Measurements from ENCODE around the gene GPC5. TPM values are rescaled to one million over a fixed set of nuclear protein-coding genes. Genes with fewer than 3 reads are reported as not detected.

Gene GPC5
- total RNA-seq, 1 experiment from 2014 or later, result 0.21 TPM

DNA sequence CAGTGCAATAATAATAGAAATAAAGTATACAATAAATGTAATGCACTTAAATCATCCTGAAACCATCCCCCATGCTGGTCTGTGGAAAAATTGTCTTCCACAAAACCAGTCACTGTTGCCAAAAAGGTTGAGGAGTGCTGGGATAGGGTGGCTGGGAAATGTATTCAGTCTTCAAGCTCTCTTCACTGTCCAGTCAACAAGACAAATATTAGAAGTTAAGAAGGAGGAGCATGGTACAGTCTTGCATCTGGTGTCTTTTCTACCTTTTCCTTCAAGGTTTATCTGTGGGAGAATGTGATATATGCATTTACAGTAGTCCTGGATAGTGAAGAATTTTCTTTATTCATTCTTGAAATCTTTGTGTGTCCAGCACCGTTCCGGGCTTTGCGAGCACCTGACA lies 203.4 kb downstream of the GPC5 start:
- ChIA-PET POLR2A (ENCODE audit: low non-redundant PET) (no interaction called here), CTCF (no interaction called here)
- H3K27ac ChIP-seq (ENCODE audit: low read depth, low read length, poor library complexity, severe bottlenecking), result no peak overlapping the region
- intact Hi-C loops (cut with micrococcal nuclease; ENCODE audit: unreplicated experiment), result no loop called here
- no peak overlapping the region for H3K4me3 ChIP-seq (ENCODE audit: low read depth, low read length, poor library complexity, severe bottlenecking)
- no peak for DNase-seq (ENCODE audit: low spot score)
- H3K4me1 ChIP-seq (ENCODE audit: insufficient read depth, low read length, poor library complexity, severe bottlenecking), result no peaks in the 10 kb centered on the region
- no peaks in the 10 kb centered on the region for H3K9me3 ChIP-seq (ENCODE audit: low read depth, low read length, poor library complexity, severe bottlenecking)
- no TSS peak for BruUV-seq (replicated peaks)
- H3K27me3 ChIP-seq (replicated peaks; ENCODE audit: insufficient read depth, low read depth, low read length, poor library complexity), result no peaks in the 10 kb centered on the region
- TF ChIP-seq, protein P1, sequence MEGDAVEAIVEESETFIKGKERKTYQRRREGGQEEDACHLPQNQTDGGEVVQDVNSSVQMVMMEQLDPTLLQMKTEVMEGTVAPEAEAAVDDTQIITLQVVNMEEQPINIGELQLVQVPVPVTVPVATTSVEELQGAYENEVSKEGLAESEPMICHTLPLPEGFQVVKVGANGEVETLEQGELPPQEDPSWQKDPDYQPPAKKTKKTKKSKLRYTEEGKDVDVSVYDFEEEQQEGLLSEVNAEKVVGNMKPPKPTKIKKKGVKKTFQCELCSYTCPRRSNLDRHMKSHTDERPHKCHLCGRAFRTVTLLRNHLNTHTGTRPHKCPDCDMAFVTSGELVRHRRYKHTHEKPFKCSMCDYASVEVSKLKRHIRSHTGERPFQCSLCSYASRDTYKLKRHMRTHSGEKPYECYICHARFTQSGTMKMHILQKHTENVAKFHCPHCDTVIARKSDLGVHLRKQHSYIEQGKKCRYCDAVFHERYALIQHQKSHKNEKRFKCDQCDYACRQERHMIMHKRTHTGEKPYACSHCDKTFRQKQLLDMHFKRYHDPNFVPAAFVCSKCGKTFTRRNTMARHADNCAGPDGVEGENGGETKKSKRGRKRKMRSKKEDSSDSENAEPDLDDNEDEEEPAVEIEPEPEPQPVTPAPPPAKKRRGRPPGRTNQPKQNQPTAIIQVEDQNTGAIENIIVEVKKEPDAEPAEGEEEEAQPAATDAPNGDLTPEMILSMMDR (conservative IDR thresholded peaks at IDR 0.05; ENCODE audit: low read depth, low read length), result no peak
- TF ChIP-seq EZH2 (IDR thresholded peaks at IDR 0.05; ENCODE audit: borderline replicate concordance, low read depth, low read length, poor library complexity, severe bottlenecking), result no peak
- no peaks in the 10 kb centered on the region for H3K36me3 ChIP-seq (ENCODE audit: insufficient read depth, low read length, poor library complexity, severe bottlenecking)

DNA sequence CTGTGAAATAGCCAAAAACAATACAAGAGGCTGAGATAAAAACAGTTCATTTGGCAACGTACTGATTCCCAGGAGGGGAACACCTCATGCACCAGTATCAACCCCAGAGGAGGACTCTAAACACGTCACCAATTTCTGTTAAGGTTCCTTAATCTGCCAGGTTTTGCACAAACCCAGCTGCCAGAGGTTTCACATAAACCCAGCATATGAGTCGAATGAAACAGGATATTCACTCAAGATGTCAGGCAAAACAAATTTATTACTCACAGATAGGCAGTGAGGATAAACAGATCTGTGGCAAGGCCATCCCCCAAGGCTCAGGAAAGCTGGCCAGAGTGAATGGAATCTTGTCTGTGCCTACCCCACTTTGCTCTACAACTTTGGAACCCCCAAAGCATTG lies 210.9 kb downstream of the GPC5 start:
- BruUV-seq (replicated peaks), result no TSS peak
- Histone ChIP-seq H3K4me3 (ENCODE audit: low read depth, low read length, poor library complexity, severe bottlenecking) (no peak overlapping the region), H3K27ac (ENCODE audit: low read depth, low read length, poor library complexity, severe bottlenecking) (no peak overlapping the region), H3K4me1 (ENCODE audit: insufficient read depth, low read length, poor library complexity, severe bottlenecking) (no peaks in the 10 kb centered on the region), H3K36me3 (ENCODE audit: insufficient read depth, low read length, poor library complexity, severe bottlenecking) (no peaks in the 10 kb centered on the region), H3K9me3 (ENCODE audit: low read depth, low read length, poor library complexity, severe bottlenecking) (no peaks in the 10 kb centered on the region), H3K27me3 (replicated peaks; ENCODE audit: insufficient read depth, low read depth, low read length, poor library complexity) (no peaks in the 10 kb centered on the region)
- DNase-seq (ENCODE audit: low spot score), result no peak
- TF ChIP-seq, protein P1 (conservative IDR thresholded peaks at IDR 0.05; ENCODE audit: low read depth, low read length), result no peak
- no peak for TF ChIP-seq EZH2 (IDR thresholded peaks at IDR 0.05; ENCODE audit: borderline replicate concordance, low read depth, low read length, poor library complexity, severe bottlenecking)
- POLR2A ChIA-PET (ENCODE audit: low non-redundant PET), result no interaction called here
- CTCF ChIA-PET, result no interaction called here
- intact Hi-C loops (cut with micrococcal nuclease; ENCODE audit: unreplicated experiment), result no loop called here

DNA sequence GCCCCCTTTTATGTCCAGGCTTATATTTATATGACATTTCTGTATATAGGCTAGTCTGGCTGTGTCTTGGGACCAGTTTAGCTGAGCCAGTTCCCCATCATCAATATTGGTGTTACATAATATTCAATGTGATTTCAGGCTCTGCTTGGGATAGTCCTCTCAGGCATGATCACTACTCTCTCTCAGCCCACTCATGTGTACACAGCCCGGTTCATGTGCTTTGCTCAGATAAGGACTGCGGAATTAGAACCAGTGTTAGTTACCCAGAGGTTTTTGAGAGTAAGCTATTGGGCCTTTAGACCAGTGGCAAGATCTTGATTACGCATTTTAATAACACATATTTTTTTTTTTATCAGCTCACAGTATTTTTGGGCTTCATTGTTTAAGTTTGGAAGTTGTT lies 219.9 kb downstream of the GPC5 start:
- POLR2A ChIA-PET (ENCODE audit: low non-redundant PET), result no interaction called here
- Histone ChIP-seq H3K4me3 (ENCODE audit: low read depth, low read length, poor library complexity, severe bottlenecking) (no peak overlapping the region), H3K36me3 (ENCODE audit: insufficient read depth, low read length, poor library complexity, severe bottlenecking) (no peaks in the 10 kb centered on the region), H3K27ac (ENCODE audit: low read depth, low read length, poor library complexity, severe bottlenecking) (no peak overlapping the region), H3K9me3 (ENCODE audit: low read depth, low read length, poor library complexity, severe bottlenecking) (no peaks in the 10 kb centered on the region), H3K27me3 (replicated peaks; ENCODE audit: insufficient read depth, low read depth, low read length, poor library complexity) (no peaks in the 10 kb centered on the region), H3K4me1 (ENCODE audit: insufficient read depth, low read length, poor library complexity, severe bottlenecking) (no peaks in the 10 kb centered on the region)
- no peak for DNase-seq (ENCODE audit: low spot score)
- TF ChIP-seq, protein P1 (conservative IDR thresholded peaks at IDR 0.05; ENCODE audit: low read depth, low read length), result no peak
- no peak for TF ChIP-seq EZH2 (IDR thresholded peaks at IDR 0.05; ENCODE audit: borderline replicate concordance, low read depth, low read length, poor library complexity, severe bottlenecking)
- intact Hi-C loops (cut with micrococcal nuclease; ENCODE audit: unreplicated experiment), result no loop called here
- CTCF ChIA-PET, result no interaction called here
- no TSS peak for BruUV-seq (replicated peaks)

Measured in A673 (cell line).